HT1080 (cell line): Measurements from ENCODE around the gene SPCS3. TPM values are rescaled to one million over a fixed set of nuclear protein-coding genes. Genes with fewer than 3 reads are reported as not detected.
"Not testable (repeated sequence)": the region's sequence is repeated elsewhere in the genome, so short reads cannot be mapped to it uniquely, and the experiment has no call there.

Experiments
- DNase-seq: peaks from one replicate; pipeline ENCODE4 v3.0.0-alpha.2; 2015; ENCODE audit warnings: low read depth
- total RNA-seq: library from RNA; depleted of rRNA; stranded (reverse); fragments of >200 nt; shearing (Covaris generic); gene quantifications from 2 replicates; pipeline ENCODE4 v1.2.3, GENCODE V29; 2014; rRNA removed

The SPCS3 gene
- total RNA-seq, 1 experiment from 2014 or later: 124 TPM

- DNase-seq: not testable (repeated sequence)
These were observed 25.6 kb downstream of the SPCS3 start for GRCh38 chr4:176345346-176345745.

- DNase-seq: not testable (repeated sequence)
These were observed 27.1 kb downstream of the SPCS3 start for GRCh38 chr4:176346836-176347235.

GRCh38 chr4:176350671-176351070 is 30.9 kb downstream of the SPCS3 start:
- DNase-seq: no peak

- no peak for DNase-seq
These were observed 35.1 kb downstream of the SPCS3 start for GRCh38 chr4:176354884-176355283.

GRCh38 chr4:176357359-176358082 is 37.8 kb downstream of the SPCS3 start:
- DNase-seq: no peak

GRCh38 chr4:176358083-176358469 is 38.3 kb downstream of the SPCS3 start:
- no peak for DNase-seq

GRCh38 chr4:176359590-176359989 is 39.8 kb downstream of the SPCS3 start:
- DNase-seq: no peak

- no peak for DNase-seq
These were observed 40.7 kb downstream of the SPCS3 start for GRCh38 chr4:176360446-176360845.

GRCh38 chr4:176363072-176363471 is 43.3 kb downstream of the SPCS3 start:
- no peak for DNase-seq

GRCh38 chr4:176367771-176368465 is 48.2 kb downstream of the SPCS3 start:
- DNase-seq: no peak

- peak; percentile 23 for DNase-seq
These were observed 56.4 kb downstream of the SPCS3 start for GRCh38 chr4:176376032-176376614.

GRCh38 chr4:176377780-176378179 is 58.0 kb downstream of the SPCS3 start:
- DNase-seq: no peak

GRCh38 chr4:176380352-176381157 is 60.8 kb downstream of the SPCS3 start:
- no peak for DNase-seq

Other genes with a start within 250 kb of the SPCS3 start
- gene SPATA4, start 124.4 kb upstream of the SPCS3 start, total RNA-seq: not detected in 2 replicates
- not detected in 2 replicates for gene ASB5, start 50.7 kb upstream of the SPCS3 start, total RNA-seq